ENCODE results near the gene SELENOV. TPM values are rescaled to one million over a fixed set of nuclear protein-coding genes. Genes with fewer than 3 reads are reported as not detected.

SELENOV gene
- total and polyA plus RNA-seq, 3 donors from 2014 or later = 2.5 to 19.7 (median 10.8) TPM

GRCh38 chr19:39518975-39519374 lies 4.0 kb downstream of the SELENOV start:
- intact Hi-C loops (cut with DNase I; ENCODE audit: low total_unique reads) = no loop called here
- no peak for DNase-seq
- Histone ChIP-seq H3K27me3 (peaks cover 3% of the 10 kb centered on the region), H3K27ac (no peak overlapping the region), H3K9me3 (no peaks in the 10 kb centered on the region), H3K36me3 (ENCODE audit: low read depth, missing control alignments) (no peaks in the 10 kb centered on the region), H3K4me1 (peaks cover 3% of the 10 kb centered on the region), H3K4me3 (no peak overlapping the region)
- TF ChIP-seq POLR2A (IDR thresholded peaks at IDR 0.05) (no peak), CTCF (IDR thresholded peaks at IDR 0.05) (no peak)
- 54 to 72% methylated on average over 9 of the region's 9 CpGs for WGBS, 2 donors

- Histone ChIP-seq H3K4me3 (no peak overlapping the region), H3K4me1 (no peaks in the 10 kb centered on the region), H3K36me3 (ENCODE audit: low read depth, missing control alignments) (no peaks in the 10 kb centered on the region), H3K9me3 (no peaks in the 10 kb centered on the region), H3K27me3 (no peaks in the 10 kb centered on the region), H3K27ac (no peak overlapping the region)
- TF ChIP-seq CTCF (IDR thresholded peaks at IDR 0.05) = no peak
- TF ChIP-seq POLR2A (IDR thresholded peaks at IDR 0.05) = no peak
- DNase-seq = no peak
- 89 to 91% methylated on average over 8 of the region's 8 CpGs for WGBS, 2 donors
- intact Hi-C loops (cut with DNase I; ENCODE audit: low total_unique reads) = no loop called here
Measured at GRCh38 chr19:39520541-39521484, 5.9 kb downstream of the SELENOV start.

GRCh38 chr19:39524495-39524894 lies 9.6 kb downstream of the SELENOV start:
- Histone ChIP-seq H3K27me3 (no peaks in the 10 kb centered on the region), H3K27ac (no peak overlapping the region), H3K9me3 (no peaks in the 10 kb centered on the region), H3K4me1 (no peaks in the 10 kb centered on the region), H3K36me3 (ENCODE audit: low read depth, missing control alignments) (no peaks in the 10 kb centered on the region), H3K4me3 (no peak overlapping the region)
- DNase-seq = no peak
- intact Hi-C loops (cut with DNase I; ENCODE audit: low total_unique reads) = no loop called here
- TF ChIP-seq POLR2A (IDR thresholded peaks at IDR 0.05) (no peak), CTCF (IDR thresholded peaks at IDR 0.05) (no peak)
- WGBS, 2 donors = 89 to 92% methylated on average over 6 to 8 of the region's 8 CpGs

DNA sequence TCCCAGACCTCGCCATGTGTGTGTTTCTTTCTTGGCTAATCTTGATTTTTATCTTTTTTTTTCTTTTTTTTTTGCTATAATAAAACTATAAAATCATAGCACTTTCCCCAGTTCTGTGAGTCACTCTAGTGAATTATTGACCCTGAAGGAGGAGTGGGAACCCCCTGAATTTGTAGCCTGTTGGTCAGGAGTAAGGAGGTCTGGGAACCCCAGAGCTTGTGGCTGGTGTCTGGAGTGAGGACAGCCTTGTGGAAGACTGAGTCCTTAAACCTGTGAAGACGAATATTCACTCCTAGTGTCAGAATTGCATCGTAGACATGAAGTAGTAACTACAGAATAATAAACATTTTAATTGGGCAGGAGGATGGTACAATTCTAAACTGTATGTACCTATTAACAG lies 10.3 kb downstream of the SELENOV start:
- Histone ChIP-seq H3K4me1 (no peaks in the 10 kb centered on the region), H3K27me3 (no peaks in the 10 kb centered on the region), H3K36me3 (ENCODE audit: low read depth, missing control alignments) (no peaks in the 10 kb centered on the region), H3K4me3 (no peak overlapping the region), H3K9me3 (no peaks in the 10 kb centered on the region), H3K27ac (no peak overlapping the region)
- 80 to 83% methylated on average over 3 of the region's 3 CpGs for WGBS, 2 donors
- no peak for DNase-seq
- no peak for TF ChIP-seq CTCF (IDR thresholded peaks at IDR 0.05)
- no peak for TF ChIP-seq POLR2A (IDR thresholded peaks at IDR 0.05)
- intact Hi-C loops (cut with DNase I; ENCODE audit: low total_unique reads) = no loop called here
